Measurements from ENCODE around the gene PLCH1. TPM values are rescaled to one million over a fixed set of nuclear protein-coding genes. Genes with fewer than 3 reads are reported as not detected.

PLCH1 gene
- total and polyA plus RNA-seq, 10 of the 15 experiments (the other 5 are each of a cell fraction or from before 2014, with no cell fraction given): 0.03 to 0.22 (median 0.04) TPM; not detected in 5

DNA sequence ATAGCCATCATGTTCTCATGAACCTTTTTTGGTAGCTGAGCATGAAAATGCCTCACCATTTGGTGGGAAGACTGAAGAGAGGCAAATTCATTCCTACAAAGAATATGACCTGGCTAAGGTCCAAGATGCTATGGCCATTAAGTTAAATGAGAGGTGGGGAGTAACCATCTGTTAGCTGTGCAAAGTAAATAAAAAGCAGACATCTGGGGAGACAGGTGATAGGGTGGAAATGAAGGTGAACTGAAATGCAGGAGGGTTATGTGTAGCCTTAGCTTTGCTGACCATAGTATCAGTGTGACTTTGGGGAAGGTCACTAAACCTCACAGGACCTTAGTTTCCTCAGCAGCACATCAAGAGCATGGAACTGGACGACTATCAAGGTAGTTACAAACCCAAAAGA lies 340.4 kb downstream of the PLCH1 start (continued):
- TF ChIP-seq KLF5 (IDR thresholded peaks at IDR 0.05; ENCODE audit: partially characterized antibody): no peak

DNA sequence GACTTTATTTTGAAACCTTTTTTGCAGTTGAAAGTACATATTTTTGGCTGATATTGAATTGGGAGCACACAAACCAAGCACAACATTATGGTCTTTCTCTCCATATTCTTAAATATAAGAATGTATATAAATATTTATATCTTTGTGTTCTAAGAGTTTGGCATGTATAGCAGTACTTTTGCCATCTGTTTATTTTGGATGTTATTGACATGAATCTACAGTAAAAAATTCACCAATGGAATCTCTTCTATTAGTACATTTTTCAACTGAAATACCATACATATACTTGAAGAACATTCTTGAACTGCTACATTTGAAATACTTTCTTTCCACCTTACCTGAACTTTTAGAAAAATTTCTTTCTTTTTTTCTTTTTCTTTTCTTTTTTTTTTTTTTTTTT lies 342.2 kb downstream of the PLCH1 start:
- Histone ChIP-seq H3K27ac (ENCODE audit: control insufficient read depth, insufficient read depth) (no peak overlapping the region), H3K27me3 (replicated peaks in 1 of 2; ENCODE audit: control insufficient read depth in 2 of 2, insufficient read depth in 2 of 2, low read length in 1 of 2) (no peaks in the 10 kb centered on the region), H3K4me3 (no peak overlapping the region), H3K4me2 (ENCODE audit: control insufficient read depth, insufficient read depth) (no peak overlapping the region), H3K79me2 (ENCODE audit: control insufficient read depth, insufficient read depth, low read length) (no peaks in the 10 kb centered on the region), H3K9me3 (replicated peaks; ENCODE audit: control insufficient read depth, insufficient read depth, low read length) (no peaks in the 10 kb centered on the region), H2AFZ (ENCODE audit: control insufficient read depth, low read depth, low read length) (no peak overlapping the region), H3K36me3 (ENCODE audit: control insufficient read depth in 2 of 2, insufficient read depth in 2 of 2, low read length in 1 of 2) (no peaks in the 10 kb centered on the region), H4K20me1 (ENCODE audit: control insufficient read depth, insufficient read depth) (no peaks in the 10 kb centered on the region), H3K4me1 (ENCODE audit: control insufficient read depth, insufficient read depth, low read length) (no peaks in the 10 kb centered on the region), H3K9ac (ENCODE audit: control insufficient read depth, insufficient read depth, low read length) (no peak overlapping the region)
- BruUV-seq (replicated peaks): no TSS peak
- ChIA-PET CTCF (no interaction called here), POLR2A (no interaction called here), SMC1A (ENCODE audit: uncharacterized antibody, unreplicated experiment) (no interaction called here), RAD21 (ENCODE audit: unreplicated experiment) (no interaction called here)
- TF ChIP-seq TCF3 (IDR thresholded peaks at IDR 0.05; ENCODE audit: borderline replicate concordance, insufficient read depth, low read depth, low read length) (no peak), CHD2 (IDR thresholded peaks at IDR 0.05; ENCODE audit: borderline replicate concordance, low read depth, low read length) (no peak), HDAC6 (IDR thresholded peaks at IDR 0.05; ENCODE audit: unreplicated experiment) (no peak), IRF4 (IDR thresholded peaks at IDR 0.05; ENCODE audit: low read depth, low read length) (no peak), ZNF622 (IDR thresholded peaks at IDR 0.05) (no peak), RUNX3 (IDR thresholded peaks at IDR 0.05; ENCODE audit: low read length) (no peak), SUPT20H (IDR thresholded peaks at IDR 0.05; ENCODE audit: borderline replicate concordance, control insufficient read depth, low read depth, low read length) (no peak), KAT2A (conservative IDR thresholded peaks at IDR 0.05; ENCODE audit: control insufficient read depth, low read depth, low read length) (no peak), FOS (IDR thresholded peaks at IDR 0.05; ENCODE audit: borderline replicate concordance, extremely low read depth, insufficient read length) (no peak), MTA2 (IDR thresholded peaks at IDR 0.05; ENCODE audit: low read depth) (no peak), POU2F2 (IDR thresholded peaks at IDR 0.05; ENCODE audit: borderline replicate concordance, low read depth, low read length) (no peak), MYC (IDR thresholded peaks at IDR 0.05; ENCODE audit: insufficient read depth, insufficient read length, insufficient replicate concordance, low read length, severe bottlenecking) (no peak), FOXM1 (IDR thresholded peaks at IDR 0.05; ENCODE audit: low read depth, low read length) (no peak), MYB (IDR thresholded peaks at IDR 0.05; ENCODE audit: borderline replicate concordance, low read depth, low read length) (no peak)
- TF ChIP-seq, protein P1, sequence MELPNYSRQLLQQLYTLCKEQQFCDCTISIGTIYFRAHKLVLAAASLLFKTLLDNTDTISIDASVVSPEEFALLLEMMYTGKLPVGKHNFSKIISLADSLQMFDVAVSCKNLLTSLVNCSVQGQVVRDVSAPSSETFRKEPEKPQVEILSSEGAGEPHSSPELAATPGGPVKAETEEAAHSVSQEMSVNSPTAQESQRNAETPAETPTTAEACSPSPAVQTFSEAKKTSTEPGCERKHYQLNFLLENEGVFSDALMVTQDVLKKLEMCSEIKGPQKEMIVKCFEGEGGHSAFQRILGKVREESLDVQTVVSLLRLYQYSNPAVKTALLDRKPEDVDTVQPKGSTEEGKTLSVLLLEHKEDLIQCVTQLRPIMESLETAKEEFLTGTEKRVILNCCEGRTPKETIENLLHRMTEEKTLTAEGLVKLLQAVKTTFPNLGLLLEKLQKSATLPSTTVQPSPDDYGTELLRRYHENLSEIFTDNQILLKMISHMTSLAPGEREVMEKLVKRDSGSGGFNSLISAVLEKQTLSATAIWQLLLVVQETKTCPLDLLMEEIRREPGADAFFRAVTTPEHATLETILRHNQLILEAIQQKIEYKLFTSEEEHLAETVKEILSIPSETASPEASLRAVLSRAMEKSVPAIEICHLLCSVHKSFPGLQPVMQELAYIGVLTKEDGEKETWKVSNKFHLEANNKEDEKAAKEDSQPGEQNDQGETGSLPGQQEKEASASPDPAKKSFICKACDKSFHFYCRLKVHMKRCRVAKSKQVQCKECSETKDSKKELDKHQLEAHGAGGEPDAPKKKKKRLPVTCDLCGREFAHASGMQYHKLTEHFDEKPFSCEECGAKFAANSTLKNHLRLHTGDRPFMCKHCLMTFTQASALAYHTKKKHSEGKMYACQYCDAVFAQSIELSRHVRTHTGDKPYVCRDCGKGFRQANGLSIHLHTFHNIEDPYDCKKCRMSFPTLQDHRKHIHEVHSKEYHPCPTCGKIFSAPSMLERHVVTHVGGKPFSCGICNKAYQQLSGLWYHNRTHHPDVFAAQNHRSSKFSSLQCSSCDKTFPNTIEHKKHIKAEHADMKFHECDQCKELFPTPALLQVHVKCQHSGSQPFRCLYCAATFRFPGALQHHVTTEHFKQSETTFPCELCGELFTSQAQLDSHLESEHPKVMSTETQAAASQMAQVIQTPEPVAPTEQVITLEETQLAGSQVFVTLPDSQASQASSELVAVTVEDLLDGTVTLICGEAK (IDR thresholded peaks at IDR 0.05; ENCODE audit: borderline replicate concordance): no peak
- TF ChIP-seq, protein P2, sequence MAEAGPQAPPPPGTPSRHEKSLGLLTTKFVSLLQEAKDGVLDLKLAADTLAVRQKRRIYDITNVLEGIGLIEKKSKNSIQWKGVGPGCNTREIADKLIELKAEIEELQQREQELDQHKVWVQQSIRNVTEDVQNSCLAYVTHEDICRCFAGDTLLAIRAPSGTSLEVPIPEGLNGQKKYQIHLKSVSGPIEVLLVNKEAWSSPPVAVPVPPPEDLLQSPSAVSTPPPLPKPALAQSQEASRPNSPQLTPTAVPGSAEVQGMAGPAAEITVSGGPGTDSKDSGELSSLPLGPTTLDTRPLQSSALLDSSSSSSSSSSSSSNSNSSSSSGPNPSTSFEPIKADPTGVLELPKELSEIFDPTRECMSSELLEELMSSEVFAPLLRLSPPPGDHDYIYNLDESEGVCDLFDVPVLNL (IDR thresholded peaks at IDR 0.05; ENCODE audit: low read depth, low read length): no peak
- intact Hi-C loops (cut with micrococcal nuclease; ENCODE audit: unreplicated experiment) (no loop called here), in situ Hi-C loops (cut with MboI) (no loop called here)
- no peak for FAIRE-seq
- no peak for ATAC-seq
- no peak for DNase-seq (ENCODE audit: low read depth, low spot score)
